ENCODE measurements around the gene GRB10.

DNA sequence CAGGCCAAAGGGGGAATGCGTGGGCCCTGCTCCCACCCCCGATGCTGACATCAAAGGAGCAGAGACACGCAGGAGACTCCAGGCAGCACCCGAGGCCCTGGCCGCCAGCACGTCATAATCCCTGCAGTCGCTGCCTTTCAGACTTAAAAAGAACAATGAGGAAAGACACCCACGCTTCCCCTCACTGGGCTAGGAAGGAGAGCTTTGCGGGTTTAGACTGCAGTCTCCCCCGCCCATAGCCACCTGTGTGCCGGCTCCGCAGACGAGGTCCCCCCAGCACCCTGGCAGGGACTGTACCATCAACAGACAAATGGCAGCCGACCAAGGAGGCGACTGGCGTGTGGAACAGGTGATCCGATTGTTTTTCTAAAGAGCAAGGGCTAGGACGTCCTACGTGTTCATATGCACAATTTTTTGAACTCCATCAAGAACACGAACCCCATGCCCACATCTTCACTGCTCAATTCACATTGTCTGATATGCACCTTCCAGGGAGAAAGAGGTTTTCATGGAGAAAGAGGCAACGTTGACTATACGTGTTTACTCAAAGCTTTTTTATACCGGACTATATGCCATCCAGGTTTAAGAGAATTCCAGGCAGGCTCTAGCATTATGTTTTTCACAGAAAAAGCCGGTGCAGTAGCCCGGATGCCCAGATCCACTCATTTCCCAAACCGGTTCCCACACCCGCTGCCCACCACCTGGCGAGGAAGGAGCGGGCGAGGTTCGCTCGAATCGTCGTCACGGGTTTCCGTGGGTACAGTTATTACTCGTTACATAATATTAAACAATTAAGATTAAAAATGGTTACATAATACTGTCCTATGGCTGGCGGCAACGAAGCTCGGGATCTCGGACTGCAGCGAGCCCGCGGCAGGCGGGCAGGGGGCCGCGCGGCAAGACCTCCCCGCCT lies 1.1 kb downstream of the GRB10 start:
- no peak for TF ChIP-seq CTCF (conservative IDR thresholded peaks at IDR 0.05)
- no peak for TF ChIP-seq EZH2 (IDR thresholded peaks at IDR 0.05; ENCODE audit: low read depth)
